GM19438 (cell line): ENCODE data around the gene GSTP1.
A peak's percentile ranks its signal among the peaks of the same experiment; 100 is the strongest.

Experiments used
- ATAC-seq: cut with Tn5 transposase; IDR thresholded peaks from one replicate; pipeline ENCODE4 v1.9.1; 2021; ENCODE audit warnings: low read depth; ENCODE audit not compliant: unreplicated experiment

Gene GSTP1

GRCh38 chr11:67628710-67629385 lies 45.2 kb downstream of the GSTP1 start:
- ATAC-seq, result no peak

- ATAC-seq, result peak; percentile 45
Measured at GRCh38 chr11:67629386-67630227, 46.0 kb downstream of the GSTP1 start, which contains the start of gene NUDT8. Gene NUDT8, minus strand, starts transcription at chr11:67629937. Its CDS starts 26 bp downstream, at chr11:67629911.

GRCh38 chr11:67630228-67630942 lies 46.8 kb downstream of the GSTP1 start:
- peak; percentile 58 for ATAC-seq

GRCh38 chr11:67630943-67631331 lies 47.3 kb downstream of the GSTP1 start:
- ATAC-seq, result no peak

GRCh38 chr11:67631411-67631810 lies 47.8 kb downstream of the GSTP1 start:
- ATAC-seq, result no peak

GRCh38 chr11:67631853-67632174 lies 48.2 kb downstream of the GSTP1 start:
- no peak for ATAC-seq

GRCh38 chr11:67632175-67632981 lies 48.8 kb downstream of the GSTP1 start:
- no peak for ATAC-seq

GRCh38 chr11:67632982-67633755 lies 49.6 kb downstream of the GSTP1 start:
- no peak for ATAC-seq

GRCh38 chr11:67633758-67634365 lies 50.2 kb downstream of the GSTP1 start:
- no peak for ATAC-seq

- ATAC-seq, result no peak
Measured at GRCh38 chr11:67634366-67635230, 51.0 kb downstream of the GSTP1 start.

- ATAC-seq, result no peak
Measured at GRCh38 chr11:67635231-67635521, 51.6 kb downstream of the GSTP1 start.
